Measurements from ENCODE around the gene C1RL. TPM values are rescaled to one million over a fixed set of nuclear protein-coding genes. Genes with fewer than 3 reads are reported as not detected.

The C1RL gene
- total RNA-seq, 1 experiment from 2014 or later, result 2.4 TPM

DNA sequence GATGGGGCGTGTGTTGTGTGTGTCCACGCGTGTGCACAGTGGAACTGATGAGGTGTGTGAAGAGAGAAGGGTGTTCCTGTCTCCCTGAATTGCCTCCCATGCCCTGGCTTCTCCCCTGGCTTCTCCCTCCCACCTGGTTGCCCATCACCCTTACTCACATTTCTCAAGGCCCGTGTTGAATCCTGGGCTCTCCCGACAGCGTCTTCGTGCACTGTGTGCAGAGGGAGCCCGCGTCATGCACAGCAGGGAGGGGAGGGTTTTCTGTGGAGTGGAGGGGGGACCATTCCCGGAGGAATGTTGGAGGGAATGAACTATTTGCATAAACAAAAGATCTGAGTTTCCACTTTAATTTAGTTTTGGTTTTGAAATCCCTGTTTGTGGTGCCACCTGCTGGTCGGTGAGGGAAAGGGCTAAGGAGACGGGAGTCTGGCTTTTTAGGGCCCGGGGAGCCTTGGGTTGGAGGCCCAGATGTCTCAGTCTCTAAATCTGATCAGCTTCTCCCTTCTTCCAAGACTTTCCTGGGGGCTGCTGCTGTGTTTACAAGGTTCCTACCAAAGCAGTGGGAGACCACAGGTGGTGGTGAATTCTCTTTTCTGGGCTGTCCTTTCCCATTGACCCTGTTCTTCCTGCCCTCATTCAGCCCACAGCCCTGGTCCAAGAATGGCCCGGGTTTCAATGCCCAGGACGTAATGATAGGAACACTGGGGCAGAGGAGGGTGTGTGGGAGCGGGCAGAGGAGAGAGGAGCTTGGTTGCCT, 16.6 kb downstream of the C1RL start, which contains the start of gene C1R:
Gene C1R, minus strand, starts transcription at position 217 of the 757 bp plus-strand sequence. Its CDS starts 57 bp downstream, at position 160.
- Histone ChIP-seq H3K36me3 (ENCODE audit: insufficient read depth, low read length, poor library complexity, severe bottlenecking) (no peaks in the 10 kb centered on the region), H3K27ac (ENCODE audit: low read depth, low read length, poor library complexity, severe bottlenecking) (no peak within 1 kb of the TSS), H3K9me3 (ENCODE audit: low read depth, low read length, poor library complexity, severe bottlenecking) (no peaks in the 10 kb centered on the region), H3K27me3 (replicated peaks; ENCODE audit: insufficient read depth, low read depth, low read length, poor library complexity) (no peaks in the 10 kb centered on the region), H3K4me1 (ENCODE audit: insufficient read depth, low read length, poor library complexity, severe bottlenecking) (peaks cover 8% of the 10 kb centered on the region), H3K4me3 (ENCODE audit: low read depth, low read length, poor library complexity, severe bottlenecking) (peak within 1 kb of the TSS; percentile 47)
- DNase-seq (ENCODE audit: low spot score), result peak; percentile 79
- intact Hi-C loops (cut with micrococcal nuclease; ENCODE audit: unreplicated experiment), result loop anchor here (1.0 to 5.0 kb wide), 2 partner anchors 148 to 170 kb away; partner anchors contain the start of gene C12orf57
- POLR2A ChIA-PET (ENCODE audit: low non-redundant PET), result interaction anchor here (0.8 kb wide), 1 partner anchor 869 kb away, joined by 3 read pairs; no protein-coding TSS in a partner anchor
- BruUV-seq (replicated peaks), result no TSS peak
- no peak for TF ChIP-seq EZH2 (IDR thresholded peaks at IDR 0.05; ENCODE audit: borderline replicate concordance, low read depth, low read length, poor library complexity, severe bottlenecking)
- TF ChIP-seq, protein P1, sequence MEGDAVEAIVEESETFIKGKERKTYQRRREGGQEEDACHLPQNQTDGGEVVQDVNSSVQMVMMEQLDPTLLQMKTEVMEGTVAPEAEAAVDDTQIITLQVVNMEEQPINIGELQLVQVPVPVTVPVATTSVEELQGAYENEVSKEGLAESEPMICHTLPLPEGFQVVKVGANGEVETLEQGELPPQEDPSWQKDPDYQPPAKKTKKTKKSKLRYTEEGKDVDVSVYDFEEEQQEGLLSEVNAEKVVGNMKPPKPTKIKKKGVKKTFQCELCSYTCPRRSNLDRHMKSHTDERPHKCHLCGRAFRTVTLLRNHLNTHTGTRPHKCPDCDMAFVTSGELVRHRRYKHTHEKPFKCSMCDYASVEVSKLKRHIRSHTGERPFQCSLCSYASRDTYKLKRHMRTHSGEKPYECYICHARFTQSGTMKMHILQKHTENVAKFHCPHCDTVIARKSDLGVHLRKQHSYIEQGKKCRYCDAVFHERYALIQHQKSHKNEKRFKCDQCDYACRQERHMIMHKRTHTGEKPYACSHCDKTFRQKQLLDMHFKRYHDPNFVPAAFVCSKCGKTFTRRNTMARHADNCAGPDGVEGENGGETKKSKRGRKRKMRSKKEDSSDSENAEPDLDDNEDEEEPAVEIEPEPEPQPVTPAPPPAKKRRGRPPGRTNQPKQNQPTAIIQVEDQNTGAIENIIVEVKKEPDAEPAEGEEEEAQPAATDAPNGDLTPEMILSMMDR (conservative IDR thresholded peaks at IDR 0.05; ENCODE audit: low read depth, low read length), result peak; percentile 90
- CTCF ChIA-PET, result no interaction called here

DNA sequence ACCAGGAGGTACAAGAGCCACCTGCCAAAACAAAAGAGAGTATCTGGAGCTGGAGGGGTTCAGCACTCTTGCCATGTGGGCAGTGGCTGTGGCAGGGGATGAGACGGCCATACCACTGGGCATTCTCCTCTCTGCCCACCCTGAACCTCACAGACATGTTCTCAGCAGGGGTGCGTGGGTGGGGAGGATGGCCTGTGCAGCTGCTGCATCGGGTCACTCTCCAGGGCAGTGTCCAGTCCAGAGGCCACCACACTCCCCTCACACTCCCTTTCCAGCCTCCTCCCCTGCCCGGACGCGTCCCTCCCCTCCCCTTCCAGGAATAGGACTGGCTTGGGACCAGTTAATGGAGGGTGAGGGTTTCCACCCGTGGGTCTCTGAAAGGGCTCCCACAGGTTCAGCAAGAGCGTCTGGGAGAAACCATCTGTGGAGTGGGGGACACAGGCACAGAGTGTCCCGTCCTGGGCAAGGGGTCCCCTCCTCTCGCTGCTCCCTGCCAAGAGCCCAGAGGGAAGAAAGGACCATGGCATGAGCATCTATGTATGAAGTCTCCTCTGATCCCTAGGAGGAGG, 17.3 kb downstream of the C1RL start:
- Histone ChIP-seq H3K9me3 (ENCODE audit: low read depth, low read length, poor library complexity, severe bottlenecking) (no peaks in the 10 kb centered on the region), H3K4me1 (ENCODE audit: insufficient read depth, low read length, poor library complexity, severe bottlenecking) (peaks cover 8% of the 10 kb centered on the region), H3K4me3 (ENCODE audit: low read depth, low read length, poor library complexity, severe bottlenecking) (peak overlapping the region; percentile 47), H3K27me3 (replicated peaks; ENCODE audit: insufficient read depth, low read depth, low read length, poor library complexity) (no peaks in the 10 kb centered on the region), H3K36me3 (ENCODE audit: insufficient read depth, low read length, poor library complexity, severe bottlenecking) (no peaks in the 10 kb centered on the region), H3K27ac (ENCODE audit: low read depth, low read length, poor library complexity, severe bottlenecking) (no peak overlapping the region)
- ChIA-PET POLR2A (ENCODE audit: low non-redundant PET) (no interaction called here), CTCF (no interaction called here)
- no TSS peak for BruUV-seq (replicated peaks)
- intact Hi-C loops (cut with micrococcal nuclease; ENCODE audit: unreplicated experiment), result loop anchor here (1.0 to 5.0 kb wide), 2 partner anchors 147 to 169 kb away; partner anchors contain the start of gene C12orf57
- TF ChIP-seq EZH2 (IDR thresholded peaks at IDR 0.05; ENCODE audit: borderline replicate concordance, low read depth, low read length, poor library complexity, severe bottlenecking), result no peak
- TF ChIP-seq, protein P1 (conservative IDR thresholded peaks at IDR 0.05; ENCODE audit: low read depth, low read length), result no peak
- DNase-seq (ENCODE audit: low spot score), result no peak

DNA sequence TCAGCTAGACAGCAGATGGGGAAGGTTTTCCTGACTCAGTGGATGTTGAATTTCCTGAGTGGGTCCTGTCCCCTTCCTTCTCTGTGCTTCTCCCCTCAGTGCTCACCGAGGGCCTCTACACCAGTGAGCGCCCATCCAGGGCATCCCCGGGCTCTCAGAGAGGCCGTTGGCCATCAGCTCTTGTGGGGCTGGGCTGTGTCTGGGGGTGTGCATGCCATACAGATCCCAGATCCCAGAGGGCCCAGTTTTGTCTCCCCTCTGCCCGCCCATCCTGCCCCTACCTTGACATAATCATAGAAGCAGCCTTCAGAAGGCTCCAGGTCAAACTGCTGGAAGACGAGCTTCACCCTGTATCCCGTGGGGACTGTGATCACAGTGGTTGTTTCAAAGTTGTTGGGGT, 17.8 kb downstream of the C1RL start:
- TF ChIP-seq EZH2 (IDR thresholded peaks at IDR 0.05; ENCODE audit: borderline replicate concordance, low read depth, low read length, poor library complexity, severe bottlenecking), result no peak
- TF ChIP-seq, protein P1 (conservative IDR thresholded peaks at IDR 0.05; ENCODE audit: low read depth, low read length), result no peak
- no peaks in the 10 kb centered on the region for H3K9me3 ChIP-seq (ENCODE audit: low read depth, low read length, poor library complexity, severe bottlenecking)
- H3K27ac ChIP-seq (ENCODE audit: low read depth, low read length, poor library complexity, severe bottlenecking), result no peak overlapping the region
- no TSS peak for BruUV-seq (replicated peaks)
- no peak for DNase-seq (ENCODE audit: low spot score)
- H3K4me1 ChIP-seq (ENCODE audit: insufficient read depth, low read length, poor library complexity, severe bottlenecking), result peaks cover 8% of the 10 kb centered on the region
- no peaks in the 10 kb centered on the region for H3K27me3 ChIP-seq (replicated peaks; ENCODE audit: insufficient read depth, low read depth, low read length, poor library complexity)
- ChIA-PET CTCF (no interaction called here), POLR2A (ENCODE audit: low non-redundant PET) (no interaction called here)
- intact Hi-C loops (cut with micrococcal nuclease; ENCODE audit: unreplicated experiment), result loop anchor here (5.0 kb wide), 1 partner anchor 169 kb away; no protein-coding TSS in a partner anchor
- no peaks in the 10 kb centered on the region for H3K36me3 ChIP-seq (ENCODE audit: insufficient read depth, low read length, poor library complexity, severe bottlenecking)
- H3K4me3 ChIP-seq (ENCODE audit: low read depth, low read length, poor library complexity, severe bottlenecking), result no peak overlapping the region

All from A673 (cell line).